ENCODE data around the gene LGR5. TPM values are rescaled to one million over a fixed set of nuclear protein-coding genes. Genes with fewer than 3 reads are reported as not detected.

The LGR5 gene
- total RNA-seq, 1 donor from 2014 or later: 0.67 TPM

- no peaks in the 10 kb centered on the region for H3K27me3 Mint-ChIP-seq
- no peak overlapping the region for H3K27ac Mint-ChIP-seq
- TF ChIP-seq CTCF (IDR thresholded peaks at IDR 0.05; ENCODE audit: unreplicated experiment): no peak
- peaks cover 36% of the 10 kb centered on the region for H3K36me3 Mint-ChIP-seq (ENCODE audit: insufficient read depth)
- no peaks in the 10 kb centered on the region for H3K9me3 Mint-ChIP-seq (ENCODE audit: low read depth)
- DNase-seq (ENCODE audit: low spot score, unreplicated experiment): no peak
- H3K4me1 Mint-ChIP-seq (ENCODE audit: low read depth): peaks cover 9% of the 10 kb centered on the region
- no peak overlapping the region for H3K4me3 Mint-ChIP-seq (ENCODE audit: low read depth)
Observed at GRCh38 chr12:71625476-71625875, 185.9 kb downstream of the LGR5 start.

GRCh38 chr12:71626098-71626497 lies 186.5 kb downstream of the LGR5 start:
- Mint-ChIP-seq H3K27me3 (no peaks in the 10 kb centered on the region), H3K4me3 (ENCODE audit: low read depth) (no peak overlapping the region), H3K36me3 (ENCODE audit: insufficient read depth) (peaks cover 35% of the 10 kb centered on the region), H3K27ac (no peak overlapping the region), H3K9me3 (ENCODE audit: low read depth) (no peaks in the 10 kb centered on the region), H3K4me1 (ENCODE audit: low read depth) (peaks cover 9% of the 10 kb centered on the region)
- DNase-seq (ENCODE audit: low spot score, unreplicated experiment): no peak
- TF ChIP-seq CTCF (IDR thresholded peaks at IDR 0.05; ENCODE audit: unreplicated experiment): no peak

DNA sequence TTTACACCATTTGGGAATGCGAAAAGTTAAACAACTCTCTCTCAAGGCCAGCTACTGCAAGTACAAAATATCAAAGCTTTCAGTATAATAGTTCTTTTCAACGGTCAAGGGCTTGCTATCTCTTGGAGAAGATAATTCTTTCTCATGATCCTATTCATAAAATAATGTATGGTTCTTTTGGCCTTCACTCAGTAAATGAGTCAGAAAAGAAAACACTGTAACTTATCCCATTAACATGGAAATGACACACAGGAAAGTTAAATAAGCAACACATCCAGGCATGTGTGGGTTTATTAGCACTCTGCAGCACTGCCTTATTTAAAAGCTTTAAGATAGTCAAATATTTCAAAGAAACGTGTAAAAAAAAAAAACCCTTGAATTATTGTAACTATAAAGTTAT lies 187.2 kb downstream of the LGR5 start:
- Mint-ChIP-seq H3K27me3 (no peaks in the 10 kb centered on the region), H3K4me1 (ENCODE audit: low read depth) (peaks cover 9% of the 10 kb centered on the region), H3K36me3 (ENCODE audit: insufficient read depth) (peaks cover 31% of the 10 kb centered on the region), H3K4me3 (ENCODE audit: low read depth) (no peak overlapping the region), H3K9me3 (ENCODE audit: low read depth) (no peaks in the 10 kb centered on the region), H3K27ac (peak overlapping the region; percentile 43)
- DNase-seq (ENCODE audit: low spot score, unreplicated experiment): no peak
- TF ChIP-seq CTCF (IDR thresholded peaks at IDR 0.05; ENCODE audit: unreplicated experiment): no peak

GRCh38 chr12:71627438-71628002 lies 187.9 kb downstream of the LGR5 start:
- peaks cover 31% of the 10 kb centered on the region for H3K36me3 Mint-ChIP-seq (ENCODE audit: insufficient read depth)
- H3K9me3 Mint-ChIP-seq (ENCODE audit: low read depth): no peaks in the 10 kb centered on the region
- no peaks in the 10 kb centered on the region for H3K27me3 Mint-ChIP-seq
- no peak overlapping the region for H3K4me3 Mint-ChIP-seq (ENCODE audit: low read depth)
- no peak for DNase-seq (ENCODE audit: low spot score, unreplicated experiment)
- no peak overlapping the region for H3K27ac Mint-ChIP-seq
- TF ChIP-seq CTCF (IDR thresholded peaks at IDR 0.05; ENCODE audit: unreplicated experiment): no peak
- peaks cover 9% of the 10 kb centered on the region for H3K4me1 Mint-ChIP-seq (ENCODE audit: low read depth)

Other genes with a start within 250 kb of the LGR5 start
- gene ZFC3H1, start 224.1 kb downstream of the LGR5 start, total RNA-seq: 52.5 and 54.7 TPM in 2 replicates
- 7.0 and 8.9 TPM in 2 replicates for gene THAP2, start 224.5 kb downstream of the LGR5 start, total RNA-seq
- gene TMEM19, start 246.3 kb downstream of the LGR5 start, total RNA-seq: 19.4 and 24.8 TPM in 2 replicates

Data from progenitor cell of endocrine pancreas (in vitro differentiated cells).